Measurements from ENCODE around the gene KCNJ5.

DNA sequence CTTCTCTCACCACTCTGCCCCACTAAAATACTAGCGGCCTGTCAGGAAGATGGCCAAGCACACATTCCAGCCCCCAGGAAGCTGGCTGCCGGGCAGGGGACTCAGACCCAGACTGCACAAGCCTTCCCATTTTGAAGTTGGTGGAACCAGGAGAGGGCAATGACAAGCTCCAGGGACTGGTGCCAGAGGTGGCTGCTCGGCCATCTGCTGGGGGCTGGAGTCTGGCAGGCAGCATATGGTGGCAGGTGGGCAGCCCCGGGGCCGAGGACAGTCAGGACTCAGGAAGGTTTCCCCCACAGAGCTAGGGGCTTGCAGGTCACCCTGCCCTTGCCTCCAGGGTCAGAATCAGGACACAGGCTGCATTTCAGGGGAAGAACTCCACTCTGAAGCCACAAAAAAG is 22.6 kb downstream of the KCNJ5 start:
- TF ChIP-seq CTCF (IDR thresholded peaks at IDR 0.05) = no peak
- no peak for TF ChIP-seq EZH2 (IDR thresholded peaks at IDR 0.05)
- TF ChIP-seq EZH2phosphoT487 (IDR thresholded peaks at IDR 0.05) = no peak
